Stimulated activated CD4-positive, alpha-beta T cell treated with anti-CD3 and anti-CD28 coated beads, Interleukin-15, amount 100 ng/mL, for 24 hours (primary cell): ENCODE data around the gene PTPRD.
"Not testable (repeated sequence)": the region's sequence is repeated elsewhere in the genome, so short reads cannot be mapped to it uniquely, and the experiment has no call there.

Experiments
- DNase-seq: peaks from one replicate; pipeline ENCODE4 v3.0.0-alpha.2; 2020

PTPRD gene

GRCh38 chr9:8697565-8697964 lies 1915.2 kb downstream of the PTPRD start:
- not testable (repeated sequence) for DNase-seq

GRCh38 chr9:8696516-8696915 lies 1916.3 kb downstream of the PTPRD start:
- no peak for DNase-seq

- DNase-seq = no peak
These were observed 1917.7 kb downstream of the PTPRD start for GRCh38 chr9:8694983-8695588.

- no peak for DNase-seq
These were observed 1919.3 kb downstream of the PTPRD start for GRCh38 chr9:8693464-8693863.

GRCh38 chr9:8686516-8686915 lies 1926.3 kb downstream of the PTPRD start:
- DNase-seq = no peak

- DNase-seq = no peak
These were observed 1927.0 kb downstream of the PTPRD start for GRCh38 chr9:8685825-8686224.

- no peak for DNase-seq
These were observed 1927.7 kb downstream of the PTPRD start for GRCh38 chr9:8684978-8685708.

GRCh38 chr9:8683496-8683895 lies 1929.3 kb downstream of the PTPRD start:
- no peak for DNase-seq

- DNase-seq = no peak
These were observed 1932.1 kb downstream of the PTPRD start for GRCh38 chr9:8680658-8681057.

- no peak for DNase-seq
These were observed 1932.6 kb downstream of the PTPRD start for GRCh38 chr9:8680157-8680556.

- DNase-seq = no peak
These were observed 1933.4 kb downstream of the PTPRD start for GRCh38 chr9:8679371-8679822.

- no peak for DNase-seq
These were observed 1935.1 kb downstream of the PTPRD start for GRCh38 chr9:8677741-8678140.

GRCh38 chr9:8674536-8674935 lies 1938.3 kb downstream of the PTPRD start:
- no peak for DNase-seq

- DNase-seq = no peak
These were observed 1939.0 kb downstream of the PTPRD start for GRCh38 chr9:8673830-8674229.

- DNase-seq = no peak
These were observed 1942.1 kb downstream of the PTPRD start for GRCh38 chr9:8670751-8671150.

- DNase-seq = no peak
These were observed 1944.1 kb downstream of the PTPRD start for GRCh38 chr9:8668751-8669150.

GRCh38 chr9:8668231-8668630 lies 1944.6 kb downstream of the PTPRD start:
- no peak for DNase-seq

GRCh38 chr9:8666060-8666459 lies 1946.7 kb downstream of the PTPRD start:
- DNase-seq = no peak

GRCh38 chr9:8660383-8660782 lies 1952.4 kb downstream of the PTPRD start:
- no peak for DNase-seq

GRCh38 chr9:8659108-8659507 lies 1953.7 kb downstream of the PTPRD start:
- no peak for DNase-seq

GRCh38 chr9:8655071-8655470 lies 1957.7 kb downstream of the PTPRD start:
- no peak for DNase-seq

GRCh38 chr9:8653855-8654254 lies 1958.9 kb downstream of the PTPRD start:
- DNase-seq = no peak

GRCh38 chr9:8653111-8653510 lies 1959.7 kb downstream of the PTPRD start:
- no peak for DNase-seq

- DNase-seq = no peak
These were observed 1960.5 kb downstream of the PTPRD start for GRCh38 chr9:8652255-8652654.

- no peak for DNase-seq
These were observed 1961.0 kb downstream of the PTPRD start for GRCh38 chr9:8651846-8652215.
